HepG2 (cell line): ENCODE measurements around the gene EFNA3. TPM values are rescaled to one million over a fixed set of nuclear protein-coding genes. Genes with fewer than 3 reads are reported as not detected.

Source experiments
- ATM ChIP-seq: fragments of 450-650 bp; IDR thresholded peaks from 2 replicates; pipeline ENCODE4 v1.7.1; 2017; ENCODE audit warnings: mild to moderate bottlenecking, borderline replicate concordance
- ATRX ChIP-seq: sonication (generic); formaldehyde crosslinking; IDR thresholded peaks from 2 replicates; pipeline ENCODE4 v1.4.0; 2020; ENCODE audit warnings: missing genetic modification reagents, borderline replicate concordance
- ELF1 ChIP-seq: sonication (generic); formaldehyde crosslinking; IDR thresholded peaks from 2 replicates; pipeline ENCODE4 v1.4.0; 2020; ENCODE audit warnings: missing genetic modification reagents
- FOXK1 ChIP-seq: sonication (generic); formaldehyde crosslinking; IDR thresholded peaks from 2 replicates; pipeline ENCODE4 v1.4.0; 2020; ENCODE audit warnings: low read depth, missing genetic modification reagents, borderline replicate concordance
- GZF1 ChIP-seq: sonication (generic); formaldehyde crosslinking; IDR thresholded peaks from 2 replicates; pipeline ENCODE4 v1.5.1; 2020; ENCODE audit warnings: mild to moderate bottlenecking, missing genetic modification reagents
- HCFC1 ChIP-seq: fragments of 150-350 bp; IDR thresholded peaks from 2 replicates; pipeline ENCODE4 v1.6.1; 2014; ENCODE audit warnings: low read depth, low read length
- MAF1 ChIP-seq: sonication (generic); formaldehyde crosslinking; IDR thresholded peaks from 2 replicates; pipeline ENCODE4 v1.5.0; 2020; ENCODE audit warnings: missing genetic modification reagents, borderline replicate concordance
- MBD4 ChIP-seq: IDR thresholded peaks from 2 replicates; pipeline ENCODE4 v1.6.1; 2012; ENCODE audit warnings: low read length, inconsistent platforms, borderline replicate concordance
- MZF1 ChIP-seq: sonication (generic); formaldehyde crosslinking; IDR thresholded peaks from 2 replicates; pipeline ENCODE4 v1.8.1; 2023; ENCODE audit warnings: mild to moderate bottlenecking, missing genetic modification reagents, borderline replicate concordance
- NFE2L1 ChIP-seq: sonication (generic); formaldehyde crosslinking; IDR thresholded peaks from 2 replicates; pipeline ENCODE4 v1.4.0; 2020; ENCODE audit warnings: missing genetic modification reagents, mild to moderate bottlenecking, borderline replicate concordance
- NR2F1 ChIP-seq, 2 experiments: fragments of 450-650 bp in 1 of 2; formaldehyde crosslinking in 1 of 2; IDR thresholded peaks; 2 replicates each; pipeline versions ENCODE4 v1.5.0 to v1.6.1; 2016 to 2020; ENCODE audit warnings: mild to moderate bottlenecking in 1 of 2, missing compliant biosample characterization in 1 of 2, missing genetic modification reagents in 1 of 2, moderate library complexity in 1 of 2
- NRL ChIP-seq: sonication (generic); formaldehyde crosslinking; IDR thresholded peaks from 2 replicates; pipeline ENCODE4 v1.5.0; 2020; ENCODE audit warnings: missing genetic modification reagents, mild to moderate bottlenecking, moderate library complexity, borderline replicate concordance
- SOX6 ChIP-seq, 2 experiments: fragments of 450-650 bp in 1 of 2; sonication (generic) in 1 of 2; formaldehyde crosslinking in 1 of 2; IDR thresholded peaks; 2 replicates each; pipeline versions ENCODE4 v1.4.0 to v1.6.1; 2017 to 2020; ENCODE audit warnings: antibody characterized with exemption in 1 of 2, mild to moderate bottlenecking in 1 of 2, missing genetic modification reagents in 1 of 2
- ZFY ChIP-seq: sonication (generic); formaldehyde crosslinking; IDR thresholded peaks from 2 replicates; pipeline ENCODE4 v1.4.0; 2020; ENCODE audit warnings: missing genetic modification reagents
- ZNF496 ChIP-seq: sonication (generic); formaldehyde crosslinking; IDR thresholded peaks from 2 replicates; pipeline ENCODE4 v1.8.1; 2023; ENCODE audit warnings: mild to moderate bottlenecking, moderate library complexity, missing genetic modification reagents; ENCODE audit not compliant: insufficient replicate concordance
- ZNF615 ChIP-seq: sonication (generic); formaldehyde crosslinking; IDR thresholded peaks from 2 replicates; pipeline ENCODE4 v1.5.0; 2020; ENCODE audit warnings: mild to moderate bottlenecking, missing genetic modification reagents, borderline replicate concordance
- ZNF709 ChIP-seq: sonication (generic); formaldehyde crosslinking; IDR thresholded peaks from 2 replicates; pipeline ENCODE4 v1.5.0; 2020; ENCODE audit warnings: mild to moderate bottlenecking, missing genetic modification reagents
- ZSCAN20 ChIP-seq: sonication (generic); formaldehyde crosslinking; IDR thresholded peaks from 2 replicates; pipeline ENCODE4 v1.4.0; 2020; ENCODE audit warnings: missing genetic modification reagents, mild to moderate bottlenecking, borderline replicate concordance
- polyA plus RNA-seq, 8 experiments: library from polyadenylated mRNA; depleted of rRNA in 3 of 8; stranded (reverse) in 7 of 8; unstranded in 1 of 8; fragments of >200 nt; fragmentation: Illumina TruSeq in 4 of 8; extraction: Trizol in 4 of 8; gene quantifications; 2 replicates each; pipeline versions ENCODE4 v1.2.1 to v1.2.3, GENCODE V29; 2011 to 2016; ENCODE audit warnings: low read depth in 4 of 8, missing spikeins in 1 of 8, mixed read lengths in 1 of 8; ENCODE audit not compliant: insufficient read depth in 1 of 8
- total RNA-seq, 5 experiments: library from RNA; depleted of rRNA; stranded (reverse); fragments of >200 nt; fragmentation: Illumina TruSeq; extraction: Trizol; gene quantifications; 2 replicates each; pipeline ENCODE4 v1.2.3, GENCODE V29; 2016; ENCODE audit warnings: low read depth in 1 of 5
- TF ChIP-seq, protein P1 (sequence below): IDR thresholded peaks from 2 replicates; pipeline ENCODE4 v1.6.1; 2016; ENCODE audit warnings: control low read depth
- TF ChIP-seq, protein P2 (sequence below), 2 experiments: sonication (generic) in 1 of 2; formaldehyde crosslinking in 1 of 2; IDR thresholded peaks; 2 replicates each; pipeline versions ENCODE4 v1.6.1 to v1.9.0; 2014 to 2022; ENCODE audit warnings: antibody characterized with exemption in 1 of 2, borderline replicate concordance in 1 of 2, inconsistent platforms in 1 of 2, low read depth in 1 of 2, missing genetic modification reagents in 1 of 2
- TF ChIP-seq, protein P3 (sequence below): sonication (generic); formaldehyde crosslinking; IDR thresholded peaks from 2 replicates; pipeline ENCODE4 v1.5.1; 2020; ENCODE audit warnings: missing genetic modification reagents, mild to moderate bottlenecking, borderline replicate concordance

EFNA3 gene
- total and polyA plus RNA-seq, 2 of the 13 experiments (the other 11 are each of a cell fraction or from before 2014, with no cell fraction given) = 1.0 to 5.7 TPM

DNA sequence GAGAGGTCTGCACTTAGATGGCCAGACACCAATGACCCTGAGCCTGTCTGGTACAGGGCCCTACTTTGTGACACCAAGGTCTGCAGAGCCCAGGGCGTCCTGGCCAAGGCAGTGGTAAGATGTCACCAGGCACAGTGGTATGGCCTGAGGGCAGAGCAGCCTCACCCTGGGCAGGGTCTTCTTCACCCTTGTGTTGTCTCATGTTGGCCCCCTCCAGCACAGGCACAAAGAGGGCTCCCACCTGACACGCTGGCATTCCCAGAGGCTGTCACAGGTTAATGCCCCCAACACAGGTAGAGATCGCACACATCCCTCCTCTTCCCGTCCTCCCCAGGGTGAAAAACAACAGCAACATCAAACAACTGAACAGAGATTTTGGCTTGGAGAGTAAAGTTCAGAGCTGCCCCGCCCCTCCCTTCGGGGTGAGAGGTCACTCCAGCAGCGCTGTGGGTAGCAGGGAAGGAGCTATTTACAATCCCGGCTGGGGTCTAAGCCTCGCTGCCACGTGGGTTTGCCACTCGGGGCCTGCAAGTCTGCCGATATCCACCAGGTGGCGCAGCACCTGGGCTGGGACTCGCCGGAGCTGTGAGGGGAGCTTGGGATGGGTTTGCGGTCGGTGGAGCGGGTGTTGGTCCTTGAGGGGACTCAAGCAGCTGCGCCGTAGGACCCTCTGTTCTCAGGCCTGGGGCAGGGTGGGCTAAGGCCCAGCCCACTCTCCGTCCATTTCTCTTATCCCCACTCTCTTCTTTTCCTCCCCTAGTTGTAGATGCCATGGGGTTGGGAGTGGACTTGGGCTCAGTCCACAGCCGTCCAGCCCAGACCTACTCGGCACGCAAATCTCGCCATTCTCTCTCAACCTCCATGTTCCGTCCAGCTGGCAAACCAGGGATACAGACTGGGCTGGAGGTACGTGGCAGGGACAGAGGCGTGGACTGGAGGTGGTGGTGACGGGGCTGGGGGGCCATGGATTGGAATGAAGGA, 12.7 kb downstream of the EFNA3 start (continued):
- TF ChIP-seq FOXK1 (CRISPR knock-in tag) (peak; percentile 89), NRL (CRISPR knock-in tag) (peak; percentile 76; the same call in 1 of the 2 replicates), SOX6 (IDR thresholded peaks at IDR 0.05) (no peak), SOX6 (CRISPR knock-in tag; IDR thresholded peaks at IDR 0.05) (peak; percentile 88), HCFC1 (no peak), NFE2L1 (CRISPR knock-in tag) (no peak), ATRX (no peak), MZF1 (no peak), ZSCAN20 (CRISPR knock-in tag) (no peak), ZNF709 (no peak), ZNF496 (CRISPR knock-in tag) (no peak), ATM (no peak), MBD4 (no peak), ELF1 (CRISPR knock-in tag) (peak; percentile 55), GZF1 (no peak), ZFY (no peak), ZNF615 (CRISPR knock-in tag) (no peak), NR2F1 (CRISPR knock-in tag; IDR thresholded peaks at IDR 0.05) (peak; percentile 60 to 90), MAF1 (CRISPR knock-in tag) (no peak)
- TF ChIP-seq, protein P1, sequence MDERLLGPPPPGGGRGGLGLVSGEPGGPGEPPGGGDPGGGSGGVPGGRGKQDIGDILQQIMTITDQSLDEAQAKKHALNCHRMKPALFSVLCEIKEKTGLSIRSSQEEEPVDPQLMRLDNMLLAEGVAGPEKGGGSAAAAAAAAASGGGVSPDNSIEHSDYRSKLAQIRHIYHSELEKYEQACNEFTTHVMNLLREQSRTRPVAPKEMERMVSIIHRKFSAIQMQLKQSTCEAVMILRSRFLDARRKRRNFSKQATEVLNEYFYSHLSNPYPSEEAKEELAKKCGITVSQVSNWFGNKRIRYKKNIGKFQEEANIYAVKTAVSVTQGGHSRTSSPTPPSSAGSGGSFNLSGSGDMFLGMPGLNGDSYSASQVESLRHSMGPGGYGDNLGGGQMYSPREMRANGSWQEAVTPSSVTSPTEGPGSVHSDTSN (CRISPR knock-in tag) = no peak
- TF ChIP-seq, protein P2, sequence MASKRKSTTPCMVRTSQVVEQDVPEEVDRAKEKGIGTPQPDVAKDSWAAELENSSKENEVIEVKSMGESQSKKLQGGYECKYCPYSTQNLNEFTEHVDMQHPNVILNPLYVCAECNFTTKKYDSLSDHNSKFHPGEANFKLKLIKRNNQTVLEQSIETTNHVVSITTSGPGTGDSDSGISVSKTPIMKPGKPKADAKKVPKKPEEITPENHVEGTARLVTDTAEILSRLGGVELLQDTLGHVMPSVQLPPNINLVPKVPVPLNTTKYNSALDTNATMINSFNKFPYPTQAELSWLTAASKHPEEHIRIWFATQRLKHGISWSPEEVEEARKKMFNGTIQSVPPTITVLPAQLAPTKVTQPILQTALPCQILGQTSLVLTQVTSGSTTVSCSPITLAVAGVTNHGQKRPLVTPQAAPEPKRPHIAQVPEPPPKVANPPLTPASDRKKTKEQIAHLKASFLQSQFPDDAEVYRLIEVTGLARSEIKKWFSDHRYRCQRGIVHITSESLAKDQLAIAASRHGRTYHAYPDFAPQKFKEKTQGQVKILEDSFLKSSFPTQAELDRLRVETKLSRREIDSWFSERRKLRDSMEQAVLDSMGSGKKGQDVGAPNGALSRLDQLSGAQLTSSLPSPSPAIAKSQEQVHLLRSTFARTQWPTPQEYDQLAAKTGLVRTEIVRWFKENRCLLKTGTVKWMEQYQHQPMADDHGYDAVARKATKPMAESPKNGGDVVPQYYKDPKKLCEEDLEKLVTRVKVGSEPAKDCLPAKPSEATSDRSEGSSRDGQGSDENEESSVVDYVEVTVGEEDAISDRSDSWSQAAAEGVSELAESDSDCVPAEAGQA (IDR thresholded peaks at IDR 0.05; ENCODE audit: low read depth) = no peak
- TF ChIP-seq, protein P2 (CRISPR knock-in tag; IDR thresholded peaks at IDR 0.05; ENCODE audit: borderline replicate concordance) = no peak
- TF ChIP-seq, protein P3, sequence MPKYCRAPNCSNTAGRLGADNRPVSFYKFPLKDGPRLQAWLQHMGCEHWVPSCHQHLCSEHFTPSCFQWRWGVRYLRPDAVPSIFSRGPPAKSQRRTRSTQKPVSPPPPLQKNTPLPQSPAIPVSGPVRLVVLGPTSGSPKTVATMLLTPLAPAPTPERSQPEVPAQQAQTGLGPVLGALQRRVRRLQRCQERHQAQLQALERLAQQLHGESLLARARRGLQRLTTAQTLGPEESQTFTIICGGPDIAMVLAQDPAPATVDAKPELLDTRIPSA (CRISPR knock-in tag) = no peak; the same call in 1 of the 2 replicates
